Right lobe of liver (tissue), 6 donors: ENCODE measurements around the gene BSG. TPM values are rescaled to one million over a fixed set of nuclear protein-coding genes. Genes with fewer than 3 reads are reported as not detected.
"Not testable (repeated sequence)": the region's sequence is repeated elsewhere in the genome, so short reads cannot be mapped to it uniquely, and the experiment has no call there.

ENCODE experiments used
- ATAC-seq, 4 donors: fragments of 200-7000 bp; cut with Tn5 transposase; one replicate each; pipeline ENCODE4 v1.9.1; 2020; ENCODE audit warnings: mild to moderate bottlenecking in 4 of 4, moderate library complexity in 4 of 4
- DNase-seq, 3 donors: peaks; one replicate each; pipeline ENCODE4 v3.0.0-alpha.2; 2020
- H3K27ac ChIP-seq, 3 donors: fragments of 200-600 bp; one replicate each; pipeline ENCODE4 v1.8.0; 2022
- H3K27me3 ChIP-seq, 2 donors: fragments of 200-600 bp; one replicate each; pipeline ENCODE4 v1.8.0; 2022
- H3K36me3 ChIP-seq, 4 donors: fragments of 200-600 bp; sonication (generic) in 1 of 4; one replicate each; pipeline versions ENCODE4 v1.5.1 to v1.8.0; 2017 to 2022; ENCODE audit warnings: control low read depth in 1 of 4
- H3K4me1 ChIP-seq, 4 donors: fragments of 200-600 bp; sonication (generic) in 1 of 4; one replicate each; pipeline versions ENCODE4 v1.5.1 to v1.8.0; 2017 to 2022; ENCODE audit warnings: control low read depth in 1 of 4
- H3K4me3 ChIP-seq, 3 donors: fragments of 200-600 bp; one replicate each; pipeline ENCODE4 v1.8.0; 2022
- H3K9me3 ChIP-seq, 4 donors: fragments of 200-600 bp; sonication (generic) in 1 of 4; one replicate each; pipeline versions ENCODE4 v1.5.1 to v1.8.0; 2017 to 2022; ENCODE audit warnings: control low read depth in 1 of 4
- POLR2A ChIP-seq: fragments of 450-650 bp; IDR thresholded peaks from one replicate; pipeline ENCODE4 v1.6.1; 2017; ENCODE audit warnings: antibody characterized with exemption, mild to moderate bottlenecking
- WGBS: methylation state at CpG from one replicate; pipeline ENCODE4 v1.1.6; 2018; ENCODE audit warnings: low coverage, low lambda C conversion rate; ENCODE audit not compliant: insufficient coverage; ENCODE audit errors: missing lambda C conversion rate; 5-methylcytosine and 5-hydroxymethylcytosine counted together
- intact Hi-C, 2 donors: fragments of 100-400 bp; cut with DNase I; formaldehyde crosslinking; loops; one replicate each; pipeline versions ENCODE4 v1.11.2 to v1.14.1; 2022
- total RNA-seq, 6 experiments: library from RNA; depleted of rRNA in 2 of 6; stranded (reverse); fragments of >200 nt in 2 of 6; fragmentation: NEBNext Ultra II Directional in 3 of 6; extraction: Animal tissue kit (Norgen Biotek cat#: 25700) in 3 of 6; gene quantifications; one replicate each; pipeline versions ENCODE4 v1.1.0 to v1.2.4, GENCODE V29; 2016 to 2023
- TF ChIP-seq, protein P1 (sequence below), 4 donors: fragments of 200-600 bp in 3 of 4; fragments of 450-650 bp in 1 of 4; IDR thresholded peaks; one replicate each; pipeline versions ENCODE4 v1.5.1 to v1.8.0; 2016 to 2022; ENCODE audit warnings: antibody characterized with exemption in 4 of 4, mild to moderate bottlenecking in 2 of 4
- donor health status: DM: no; HTN: yes; CAD: no.
- donor health status: DM: no; HTN: no; CAD: no.
- donor health status: DM: no; HTN: no; CAD: no.
- donor health status: DM: no; HTN: yes; CAD: no.
- donor health status: DM: no; HTN: yes; CAD: no.

The BSG gene
- total RNA-seq, 6 experiments from 2014 or later, result 88.6 to 369 (median 124) TPM

DNA sequence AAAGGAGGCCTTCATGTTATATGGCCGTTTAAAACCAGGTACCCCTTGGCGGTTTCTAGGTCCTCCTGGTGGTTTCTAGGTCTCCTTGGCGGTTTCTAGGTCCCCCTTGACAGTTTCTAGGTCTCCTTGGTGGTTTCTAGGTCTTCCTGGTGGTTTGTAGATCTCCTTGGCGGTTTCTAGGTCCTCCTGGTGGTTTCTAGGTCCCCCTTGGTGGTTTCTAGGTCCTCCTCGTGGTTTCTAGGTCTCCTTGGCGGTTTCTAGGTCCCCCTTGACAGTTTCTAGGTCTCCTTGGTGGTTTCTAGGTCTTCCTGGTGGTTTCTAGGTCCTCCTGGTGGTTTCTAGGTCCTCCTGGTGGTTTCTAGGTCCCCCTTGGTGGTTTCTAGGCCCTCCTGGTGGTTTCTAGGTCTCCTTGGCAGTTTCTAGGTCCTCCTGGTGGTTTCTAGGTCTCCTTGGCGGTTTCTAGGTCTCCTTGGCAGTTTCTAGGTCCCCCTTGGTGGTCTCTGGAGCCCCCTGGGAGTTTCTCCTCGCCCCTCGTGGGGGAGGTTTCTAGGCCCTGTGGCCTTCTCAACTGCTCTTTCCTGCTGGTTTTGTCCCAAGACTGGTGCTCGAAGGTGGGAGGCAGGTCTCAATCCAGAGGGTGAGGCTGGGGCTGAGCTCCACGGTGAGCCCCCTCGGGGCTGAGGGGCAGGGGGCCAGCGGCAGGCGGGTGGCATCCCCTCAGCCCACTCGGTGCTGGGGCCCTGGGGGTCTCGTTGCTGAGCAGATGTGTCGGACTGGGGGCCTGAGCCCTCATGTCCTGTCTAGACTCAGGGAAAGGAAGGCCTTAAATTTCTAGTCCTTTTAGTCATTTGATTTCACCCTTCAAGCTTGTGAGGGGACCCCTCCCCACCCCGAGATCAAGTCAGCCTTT, 25.3 kb downstream of the BSG start:
- no peak for TF ChIP-seq POLR2A
- TF ChIP-seq, protein P1, sequence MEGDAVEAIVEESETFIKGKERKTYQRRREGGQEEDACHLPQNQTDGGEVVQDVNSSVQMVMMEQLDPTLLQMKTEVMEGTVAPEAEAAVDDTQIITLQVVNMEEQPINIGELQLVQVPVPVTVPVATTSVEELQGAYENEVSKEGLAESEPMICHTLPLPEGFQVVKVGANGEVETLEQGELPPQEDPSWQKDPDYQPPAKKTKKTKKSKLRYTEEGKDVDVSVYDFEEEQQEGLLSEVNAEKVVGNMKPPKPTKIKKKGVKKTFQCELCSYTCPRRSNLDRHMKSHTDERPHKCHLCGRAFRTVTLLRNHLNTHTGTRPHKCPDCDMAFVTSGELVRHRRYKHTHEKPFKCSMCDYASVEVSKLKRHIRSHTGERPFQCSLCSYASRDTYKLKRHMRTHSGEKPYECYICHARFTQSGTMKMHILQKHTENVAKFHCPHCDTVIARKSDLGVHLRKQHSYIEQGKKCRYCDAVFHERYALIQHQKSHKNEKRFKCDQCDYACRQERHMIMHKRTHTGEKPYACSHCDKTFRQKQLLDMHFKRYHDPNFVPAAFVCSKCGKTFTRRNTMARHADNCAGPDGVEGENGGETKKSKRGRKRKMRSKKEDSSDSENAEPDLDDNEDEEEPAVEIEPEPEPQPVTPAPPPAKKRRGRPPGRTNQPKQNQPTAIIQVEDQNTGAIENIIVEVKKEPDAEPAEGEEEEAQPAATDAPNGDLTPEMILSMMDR (IDR thresholded peaks at IDR 0.05), result no peak
- ATAC-seq, result no peak
- intact Hi-C loops, result loop anchor here in 1 of 2 donors (10.0 kb wide), 1 partner anchor 137 kb away; no protein-coding TSS in a partner anchor
- no peak for DNase-seq
- H3K27ac ChIP-seq, result no peak overlapping the region
- no peaks in the 10 kb centered on the region for H3K27me3 ChIP-seq
- no peaks in the 10 kb centered on the region for H3K4me1 ChIP-seq
- no peak overlapping the region for H3K4me3 ChIP-seq
- H3K36me3 ChIP-seq, result no peaks in the 10 kb centered on the region
- WGBS, result 47% methylated on average over 6 of the region's 18 CpGs
- H3K9me3 ChIP-seq, result no peaks in the 10 kb centered on the region

DNA sequence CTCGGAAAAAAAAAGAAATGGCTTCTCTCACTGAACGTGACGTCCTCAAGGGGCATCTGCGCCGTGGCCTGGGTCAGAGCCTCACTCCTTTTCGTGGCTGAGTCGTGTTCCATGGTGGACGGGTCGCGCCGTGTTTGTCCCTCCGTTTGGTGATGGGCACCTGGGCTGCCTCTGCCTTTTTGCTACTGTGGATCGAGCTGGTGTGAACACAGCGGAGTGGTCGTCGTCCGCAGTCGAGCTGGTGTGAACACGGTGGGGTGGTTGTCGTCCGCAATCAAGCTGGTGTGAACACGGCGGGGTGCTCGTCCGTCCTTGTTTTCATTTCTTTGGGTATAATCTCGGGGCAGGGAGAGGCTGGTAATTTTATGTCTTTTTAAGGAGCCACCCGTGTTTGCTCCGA, 28.9 kb downstream of the BSG start:
- 91% methylated on average over 16 of the region's 28 CpGs for WGBS
- Histone ChIP-seq H3K4me3 (no peak overlapping the region), H3K9me3 (no peaks in the 10 kb centered on the region), H3K4me1 (no peaks in the 10 kb centered on the region), H3K36me3 (no peaks in the 10 kb centered on the region), H3K27me3 (no peaks in the 10 kb centered on the region), H3K27ac (no peak overlapping the region)
- TF ChIP-seq, protein P1 (IDR thresholded peaks at IDR 0.05), result no peak
- TF ChIP-seq POLR2A, result no peak
- ATAC-seq (no peak), DNase-seq (no peak)
- intact Hi-C loops, result no loop called here

DNA sequence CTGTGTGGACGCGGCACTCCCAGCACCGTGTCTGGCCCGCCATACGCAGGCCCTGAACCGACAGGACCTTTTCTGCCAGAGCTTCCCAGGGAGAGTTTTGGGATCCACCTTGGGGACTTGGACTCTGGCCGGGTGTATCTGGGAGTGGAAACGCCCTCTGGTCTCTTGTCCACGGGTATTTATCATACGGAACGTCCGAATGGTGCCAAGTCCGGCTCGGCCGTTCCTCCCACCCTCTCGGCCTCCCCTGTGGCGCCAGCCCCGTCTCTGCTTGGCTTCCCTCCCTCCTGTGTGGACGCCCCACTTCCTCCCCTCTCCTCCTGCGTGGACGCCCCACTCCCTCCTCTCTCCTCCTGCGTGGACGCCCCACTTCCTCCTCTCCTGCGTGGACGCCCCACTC, 29.4 kb downstream of the BSG start:
- WGBS, result 82% methylated on average over 14 of the region's 25 CpGs
- Histone ChIP-seq H3K4me1 (no peaks in the 10 kb centered on the region), H3K4me3 (no peak overlapping the region), H3K27ac (no peak overlapping the region), H3K27me3 (no peaks in the 10 kb centered on the region), H3K36me3 (no peaks in the 10 kb centered on the region), H3K9me3 (no peaks in the 10 kb centered on the region)
- ATAC-seq, result no peak
- intact Hi-C loops, result no loop called here
- TF ChIP-seq, protein P1 (IDR thresholded peaks at IDR 0.05), result no peak
- no peak for TF ChIP-seq POLR2A
- DNase-seq, result no peak

DNA sequence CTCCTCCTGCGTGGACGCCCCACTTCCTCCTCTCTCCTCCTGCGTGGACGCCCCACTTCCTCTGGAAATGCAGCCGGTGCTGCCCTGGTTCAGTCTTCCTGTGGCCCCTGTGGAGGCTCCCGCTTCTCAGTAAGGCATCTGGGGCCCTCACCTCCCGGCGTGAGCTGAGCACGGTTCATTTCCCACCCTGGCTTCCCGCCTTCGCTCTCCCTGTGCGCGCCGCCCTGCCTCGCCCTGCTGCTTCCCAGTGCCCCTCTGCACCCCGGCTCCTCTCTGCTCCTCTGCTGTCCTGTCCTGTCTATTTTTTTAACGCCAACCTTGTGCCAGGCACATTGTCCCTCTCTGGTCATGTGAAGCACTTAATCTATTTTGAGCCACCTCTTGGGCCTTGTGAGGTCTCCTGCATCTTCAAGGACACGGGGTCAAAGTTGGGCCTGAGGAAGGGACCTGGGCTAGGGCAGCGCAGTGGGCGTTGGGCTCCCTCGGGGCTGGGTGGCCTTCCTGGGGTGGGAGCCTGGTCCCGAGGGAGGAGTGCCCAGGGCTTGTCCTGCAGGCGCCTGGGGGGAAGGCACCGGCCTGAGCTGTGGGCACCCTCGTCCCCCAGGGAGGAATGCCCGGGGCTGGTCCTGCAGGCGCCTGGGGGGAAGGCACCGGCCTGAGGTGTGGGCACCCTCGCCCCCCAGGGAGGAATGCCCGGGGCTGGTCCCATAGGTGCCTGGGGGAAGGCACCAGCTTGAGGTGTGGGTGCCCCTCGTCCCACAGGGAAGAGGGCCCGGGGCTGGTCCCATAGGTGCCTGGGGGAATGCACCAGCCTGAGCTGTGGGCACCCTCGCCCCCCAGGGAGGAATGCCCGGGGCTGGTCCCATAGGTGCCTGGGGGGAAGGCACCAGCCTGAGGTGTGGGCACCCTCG, 30.2 kb downstream of the BSG start:
- TF ChIP-seq POLR2A, result no peak
- TF ChIP-seq, protein P1 (IDR thresholded peaks at IDR 0.05), result no peak
- 87% methylated on average over 26 of the region's 35 CpGs for WGBS
- no peaks in the 10 kb centered on the region for H3K36me3 ChIP-seq
- no peaks in the 10 kb centered on the region for H3K4me1 ChIP-seq
- no peaks in the 10 kb centered on the region for H3K27me3 ChIP-seq
- DNase-seq (no peak), ATAC-seq (peak in 1 of 4 donors; percentile 9)
- intact Hi-C loops, result no loop called here
- no peaks in the 10 kb centered on the region for H3K9me3 ChIP-seq
- no peak overlapping the region for H3K4me3 ChIP-seq
- no peak overlapping the region for H3K27ac ChIP-seq

DNA sequence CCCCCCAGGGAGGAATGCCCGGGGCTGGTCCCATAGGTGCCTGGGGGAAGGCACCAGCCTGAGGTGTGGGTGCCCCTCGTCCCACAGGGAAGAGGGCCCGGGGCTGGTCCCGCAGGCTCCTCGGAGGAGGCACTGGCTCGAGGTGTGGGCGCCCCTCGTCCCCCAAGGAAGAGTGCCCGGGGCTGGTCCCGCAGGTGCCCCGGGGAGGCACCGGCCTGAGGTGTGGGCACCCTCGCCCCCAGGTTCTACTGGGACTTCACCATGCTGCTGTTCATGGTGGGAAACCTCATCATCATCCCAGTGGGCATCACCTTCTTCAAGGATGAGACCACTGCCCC, 30.9 kb downstream of the BSG start:
- DNase-seq, H3K36me3 ChIP-seq, H3K4me1 ChIP-seq, intact Hi-C loops, H3K27me3 ChIP-seq, ATAC-seq, H3K4me3 ChIP-seq, H3K27ac ChIP-seq, H3K9me3 ChIP-seq: not testable (repeated sequence)
- WGBS, result 17% methylated on average over 1 of the region's 13 CpGs

DNA sequence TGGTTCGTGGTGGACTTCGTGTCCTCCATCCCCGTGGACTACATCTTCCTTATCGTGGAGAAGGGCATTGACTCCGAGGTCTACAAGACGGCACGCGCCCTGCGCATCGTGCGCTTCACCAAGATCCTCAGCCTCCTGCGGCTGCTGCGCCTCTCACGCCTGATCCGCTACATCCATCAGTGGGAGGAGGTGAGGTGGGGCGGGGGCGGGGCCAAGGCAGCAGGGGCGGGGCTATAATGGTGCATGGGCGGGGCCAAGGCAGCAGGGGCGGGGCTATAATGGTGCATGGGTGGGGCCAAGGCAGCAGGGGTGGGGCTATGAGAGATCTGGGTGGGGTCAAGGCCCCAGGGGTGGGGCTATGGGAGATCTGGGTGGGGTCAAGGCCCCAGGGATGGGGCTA, 31.4 kb downstream of the BSG start:
- H3K9me3 ChIP-seq, H3K27ac ChIP-seq, H3K36me3 ChIP-seq, H3K27me3 ChIP-seq, H3K4me3 ChIP-seq, DNase-seq, intact Hi-C loops, H3K4me1 ChIP-seq, ATAC-seq: not testable (repeated sequence)
- 92% methylated on average over 17 of the region's 20 CpGs for WGBS
